Dermis microvascular lymphatic vessel endothelial cell (primary cell): Measurements from ENCODE around the gene LIMS2. TPM values are rescaled to one million over a fixed set of nuclear protein-coding genes. Genes with fewer than 3 reads are reported as not detected.
A peak's percentile ranks its signal among the peaks of the same experiment; 100 is the strongest.

Experiments
- DNase-seq, 2 donors: peaks; one replicate each; pipeline versions ENCODE4 v3.0.0 to v3.0.0-alpha.2; 2010; ENCODE audit warnings: low read depth in 2 of 2
- total RNA-seq: library from RNA; depleted of rRNA; stranded (reverse); fragments of >200 nt; gene quantifications from 2 replicates; pipeline ENCODE4 v1.2.1, GENCODE V29; 2014

Gene LIMS2
- total RNA-seq, 1 donor from 2014 or later: 3.1 TPM

DNA sequence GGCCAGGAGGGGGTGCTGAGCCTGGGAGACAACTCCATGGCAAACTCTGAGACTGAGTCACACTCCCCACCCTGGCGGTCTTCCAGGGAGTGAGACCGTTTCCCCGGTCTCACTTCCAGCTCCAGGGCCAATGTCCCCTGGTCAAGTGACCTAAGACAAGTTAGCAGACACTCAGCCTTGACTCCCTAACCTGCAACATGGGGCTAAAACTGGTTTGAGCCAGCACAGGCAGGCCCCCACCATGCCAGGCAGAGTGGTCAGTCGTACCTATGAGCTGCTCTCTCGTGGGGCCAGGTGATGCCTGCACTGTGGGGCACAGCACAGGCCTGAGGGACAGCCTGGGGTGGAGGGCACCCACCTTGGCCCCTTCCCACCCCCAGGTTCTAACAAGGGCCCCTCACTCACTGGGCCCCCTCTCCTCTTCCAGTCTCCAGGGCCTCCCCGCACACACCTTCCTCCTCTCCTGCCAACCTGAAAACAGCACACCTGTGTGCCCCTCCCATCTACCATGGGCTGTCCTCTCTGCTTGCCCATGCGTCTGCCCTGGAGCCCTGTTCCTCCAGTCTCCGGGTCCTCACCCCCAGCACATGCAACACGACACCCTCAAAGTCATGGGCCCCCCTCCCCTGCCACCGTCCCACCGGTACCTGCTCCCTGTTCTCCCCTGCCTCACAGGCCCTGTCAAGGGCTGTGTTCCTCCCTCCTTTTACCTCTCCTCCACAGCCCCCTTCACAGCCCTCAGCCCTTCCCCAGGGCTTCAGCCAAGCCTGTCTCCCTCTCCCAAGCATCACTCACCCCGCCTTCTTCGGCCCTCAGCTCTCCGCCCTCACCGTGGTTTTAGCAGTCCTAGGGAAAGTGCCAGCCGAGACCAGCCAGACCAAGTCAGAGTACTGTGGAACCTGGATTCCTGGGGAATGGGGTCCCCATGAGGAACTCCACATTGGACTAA is 27.8 kb downstream of the LIMS2 start:
- peak in 1 of 2 donors; percentile 81 for DNase-seq

DNA sequence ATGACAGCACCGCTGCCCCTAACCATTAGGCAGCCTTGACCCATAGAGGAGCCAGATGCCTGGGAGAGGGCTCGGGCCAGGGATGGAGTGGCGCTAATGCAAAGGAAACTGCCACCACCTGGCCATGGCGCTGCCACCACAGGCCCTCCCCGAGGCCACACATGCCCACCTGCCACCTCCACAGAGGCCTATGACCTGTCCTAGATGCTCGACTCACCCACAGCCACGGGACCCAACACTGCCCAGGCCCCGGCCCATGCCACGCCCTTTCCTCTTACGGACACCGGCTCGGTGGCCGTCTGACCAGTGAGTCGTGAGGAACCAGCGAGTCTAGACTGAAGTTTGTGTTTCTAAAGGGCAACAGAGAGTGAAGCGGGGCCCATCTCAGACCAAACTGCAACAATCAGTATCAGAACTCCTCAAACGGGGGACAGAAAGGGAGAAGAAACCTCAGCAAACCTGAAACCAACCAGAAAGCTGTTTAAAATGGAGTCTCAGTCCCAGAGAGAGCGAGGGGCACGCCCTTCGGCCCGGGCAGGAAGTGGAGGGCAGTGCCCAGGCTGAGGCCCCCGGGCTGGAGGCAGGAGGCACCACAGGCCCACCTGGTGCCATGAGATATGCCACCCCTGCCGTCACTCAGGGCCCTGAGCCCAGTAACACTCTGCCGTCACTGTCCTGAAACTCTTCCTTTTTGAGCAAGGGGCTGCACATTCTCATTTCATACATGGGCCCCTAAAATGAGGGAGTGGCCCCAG is 28.7 kb downstream of the LIMS2 start:
- DNase-seq: peak in 1 of 2 donors; percentile 30

DNA sequence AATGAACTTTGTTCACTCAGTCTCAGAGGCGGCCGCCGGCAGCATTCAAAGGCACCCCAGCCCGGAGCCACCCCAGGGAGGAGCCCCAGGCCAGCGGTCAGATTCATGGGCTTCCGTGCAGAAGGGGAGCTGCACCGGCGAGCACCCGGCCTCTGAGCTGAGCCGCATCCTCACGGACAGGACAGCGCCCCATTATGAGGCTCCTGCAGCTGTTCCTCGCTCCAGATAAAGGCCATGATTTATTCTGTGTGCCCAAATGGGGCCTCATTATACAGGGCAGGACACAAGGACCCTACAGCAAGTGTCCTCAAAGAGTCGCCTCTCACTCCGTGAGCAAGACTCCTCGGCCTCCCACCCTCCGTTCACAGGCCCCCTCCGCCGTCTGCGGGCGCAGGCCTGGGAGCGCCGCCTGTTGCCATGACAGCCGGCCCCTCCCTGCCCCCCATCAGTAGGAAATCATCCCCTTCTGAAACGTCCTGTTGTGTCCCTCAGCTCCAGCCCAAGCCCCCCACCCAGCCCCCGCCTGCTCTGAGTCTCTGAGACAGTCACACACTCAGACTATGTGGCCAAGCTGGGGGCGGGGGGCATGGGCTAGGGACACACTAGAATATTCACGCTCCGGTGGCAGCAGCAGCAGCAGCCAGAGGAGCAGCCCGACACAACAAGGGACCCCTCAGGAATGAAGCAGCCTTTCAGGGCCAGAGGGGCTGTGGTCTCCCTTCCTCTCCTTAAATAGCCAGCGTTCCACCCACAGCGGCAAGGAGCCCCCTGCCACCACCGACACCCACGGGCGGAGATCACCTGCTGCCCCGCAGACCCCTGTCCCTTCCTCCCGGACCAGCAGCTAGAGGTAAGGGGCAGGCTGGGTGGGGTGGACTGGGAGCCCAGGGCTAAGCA is 29.7 kb downstream of the LIMS2 start, which contains the start of gene GPR17:
Gene GPR17 (plus strand): TSS at position 759 of the 897 bp plus-strand sequence. CDS start 4,583 bp downstream, outside the sequence.
- DNase-seq: no peak

DNA sequence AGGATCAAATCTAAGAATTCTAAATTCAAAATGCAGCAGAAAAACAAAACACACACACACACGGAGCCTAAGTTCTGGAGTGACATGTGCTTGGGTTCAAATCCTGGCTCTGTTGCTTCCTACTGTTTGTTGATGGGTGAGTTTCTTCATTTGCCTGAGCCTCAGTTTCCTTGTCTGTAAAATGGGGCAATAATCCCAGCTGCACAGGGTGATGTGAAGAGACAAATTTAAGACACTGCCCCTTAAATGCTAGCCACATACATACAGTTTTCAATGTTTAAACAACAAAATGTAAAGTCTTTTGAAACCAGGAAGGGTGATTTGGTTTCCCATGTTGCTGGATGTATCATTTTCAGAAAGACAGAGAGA is 30.3 kb downstream of the LIMS2 start:
- no peak for DNase-seq

DNA sequence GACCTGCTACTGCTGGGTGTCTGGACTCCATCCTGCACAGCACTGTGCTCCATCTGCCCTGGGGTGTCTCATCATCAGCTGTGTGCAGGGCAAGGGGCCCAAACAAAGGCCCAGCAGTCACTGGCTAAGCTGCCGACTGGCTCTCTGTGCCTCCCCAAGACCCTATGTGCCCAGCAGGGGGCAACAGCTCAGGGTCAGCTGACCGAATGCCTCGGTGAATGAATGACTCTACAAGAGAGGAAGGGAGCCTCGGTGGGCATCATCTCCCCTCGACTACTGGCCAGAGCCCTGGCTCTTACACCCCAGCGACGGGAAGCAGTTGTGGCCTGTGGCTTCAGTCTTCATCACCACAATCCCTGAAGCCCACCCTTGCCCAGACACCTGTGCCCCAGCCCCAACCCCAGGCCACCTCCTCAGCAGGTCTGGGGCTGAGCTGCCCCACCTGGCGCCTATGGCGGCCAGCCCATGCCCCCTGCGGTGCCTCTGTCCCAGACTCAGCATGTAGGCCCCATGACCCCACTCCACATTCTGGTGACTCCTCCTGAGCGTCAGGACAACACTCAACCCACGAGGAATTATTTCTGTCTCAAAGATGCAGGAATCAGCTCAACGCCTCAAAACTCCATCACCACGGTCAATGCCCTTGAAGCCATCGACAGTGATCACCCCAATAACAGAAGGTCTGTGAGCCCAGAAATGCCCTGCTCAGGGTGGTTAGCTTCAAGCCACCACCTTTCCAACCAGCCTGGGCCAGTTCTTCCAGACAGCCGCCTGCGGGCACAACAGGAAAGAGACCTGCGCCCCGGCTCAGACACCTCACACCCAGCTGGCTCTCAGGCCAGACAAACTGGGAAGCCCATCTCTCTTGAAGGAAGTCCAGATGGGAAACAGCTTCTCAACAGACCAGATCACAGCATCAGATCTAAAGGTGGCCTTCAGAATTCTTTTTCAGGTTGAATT is 31.0 kb downstream of the LIMS2 start:
- no peak for DNase-seq

DNA sequence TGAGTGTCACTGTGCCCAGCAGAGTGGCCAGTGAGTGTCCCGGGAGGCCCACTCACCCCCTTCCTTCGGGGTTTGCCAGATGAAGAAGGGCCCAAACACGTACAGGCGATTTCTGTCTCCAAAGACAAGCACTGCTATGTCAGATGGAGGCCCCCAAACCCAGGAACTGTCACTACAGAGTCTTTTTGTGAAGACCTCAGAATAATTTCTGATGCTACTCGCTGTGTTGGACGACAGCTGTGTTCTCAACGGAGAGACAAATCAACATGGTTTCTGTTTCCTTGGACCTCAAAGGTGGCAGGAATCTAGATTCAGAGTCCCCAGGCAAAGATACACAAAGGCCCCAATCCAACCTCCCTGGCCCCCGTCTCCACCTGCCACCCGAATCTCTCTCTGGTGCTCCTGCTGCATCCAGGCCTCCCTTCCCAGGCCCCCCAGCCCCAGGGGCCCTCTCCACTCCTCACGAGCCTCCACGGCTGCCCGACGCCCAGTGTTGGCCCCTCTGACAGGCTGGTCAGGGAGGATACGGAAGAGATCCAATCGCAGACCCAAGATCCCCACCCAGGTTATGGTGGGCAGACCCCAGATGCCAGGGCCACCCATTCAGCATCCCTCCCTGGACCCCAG is 31.8 kb downstream of the LIMS2 start:
- DNase-seq: no peak

DNA sequence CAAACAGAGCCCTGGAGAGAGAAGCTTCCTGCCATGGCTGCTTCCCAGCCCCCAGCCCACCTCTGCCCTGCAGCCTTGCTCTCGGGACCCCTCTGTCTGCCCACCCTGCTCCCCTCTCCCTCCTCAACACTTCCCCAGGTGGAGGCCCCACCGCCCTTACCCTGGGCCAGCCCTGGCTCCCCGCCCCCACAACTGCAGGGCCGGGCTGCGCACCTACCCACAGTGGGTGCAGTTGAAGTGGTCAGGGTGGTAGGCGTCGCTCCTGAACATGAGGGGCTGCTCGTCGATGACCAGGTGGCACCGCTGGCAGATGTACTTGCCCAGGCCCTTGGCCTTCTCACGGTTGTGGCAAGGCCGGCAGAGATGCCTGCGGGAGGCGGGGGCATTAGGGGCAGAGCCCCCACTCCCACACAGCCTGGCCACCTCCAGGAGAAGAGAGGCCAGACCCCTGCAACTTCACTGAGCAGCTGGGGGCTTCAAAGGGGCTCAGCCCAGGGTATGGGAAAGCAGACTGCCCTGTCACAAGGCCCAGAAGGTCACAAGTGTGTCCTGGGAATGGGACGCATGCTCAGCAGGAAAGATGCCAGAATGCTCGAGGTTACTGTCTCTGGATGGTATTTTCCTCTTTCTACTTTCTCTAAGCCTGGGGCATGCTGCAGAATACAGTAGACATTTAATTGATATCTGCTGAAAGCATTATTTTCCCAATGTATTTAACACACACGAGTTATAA is 32.5 kb downstream of the LIMS2 start:
- DNase-seq: no peak

DNA sequence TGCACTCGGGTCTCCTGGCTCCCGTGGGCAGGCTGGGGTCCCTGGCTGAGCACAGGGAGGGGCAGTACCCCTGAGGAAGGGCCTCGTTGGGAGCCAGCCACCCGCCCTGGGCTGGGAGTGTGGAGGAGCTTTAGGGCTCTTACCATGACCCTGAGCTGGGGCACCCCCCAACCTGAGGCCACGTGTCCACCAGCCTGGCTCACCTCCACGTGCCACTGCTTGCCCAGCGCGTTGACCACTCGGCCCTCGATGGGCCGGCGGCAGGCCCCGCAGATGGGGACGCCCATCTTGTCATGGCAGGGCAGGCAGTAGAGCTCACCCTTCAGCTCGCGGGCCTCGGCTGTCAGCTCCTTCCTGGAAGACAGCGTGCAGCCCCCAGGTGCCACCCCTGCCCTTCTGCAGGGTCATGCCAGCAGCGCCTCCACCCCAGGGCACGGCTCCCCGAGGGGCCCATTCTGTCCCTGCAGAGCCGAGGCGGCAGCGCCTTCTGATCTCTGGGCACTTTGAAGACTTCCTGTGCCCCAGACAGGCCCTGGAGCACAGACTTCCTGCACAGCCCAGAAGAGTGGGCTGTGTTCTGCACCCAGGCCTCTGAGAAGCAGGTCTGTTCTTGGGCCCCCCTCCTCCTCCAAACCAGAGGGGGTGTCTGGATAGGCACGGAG is 33.4 kb downstream of the LIMS2 start:
- no peak for DNase-seq

DNA sequence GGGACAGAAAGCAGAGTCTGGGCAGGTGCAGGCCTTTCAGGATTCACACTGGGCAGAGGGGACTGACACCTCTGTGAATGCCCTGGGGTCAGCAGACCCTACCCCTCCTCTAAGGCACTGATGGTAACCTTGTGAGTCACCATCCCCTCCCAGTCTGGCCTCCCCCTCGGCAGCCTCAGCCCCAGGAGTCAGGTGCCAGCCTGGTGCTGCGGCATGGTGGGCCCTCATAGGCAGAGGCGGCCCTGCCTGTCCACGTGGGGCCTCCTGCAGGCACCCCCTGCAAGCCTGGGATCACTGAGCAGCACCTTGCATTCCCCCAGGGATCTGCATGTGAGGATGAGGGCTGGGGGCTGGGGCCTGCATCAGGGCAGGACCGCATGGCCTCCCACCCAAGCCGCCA is 34.2 kb downstream of the LIMS2 start:
- DNase-seq: no peak

DNA sequence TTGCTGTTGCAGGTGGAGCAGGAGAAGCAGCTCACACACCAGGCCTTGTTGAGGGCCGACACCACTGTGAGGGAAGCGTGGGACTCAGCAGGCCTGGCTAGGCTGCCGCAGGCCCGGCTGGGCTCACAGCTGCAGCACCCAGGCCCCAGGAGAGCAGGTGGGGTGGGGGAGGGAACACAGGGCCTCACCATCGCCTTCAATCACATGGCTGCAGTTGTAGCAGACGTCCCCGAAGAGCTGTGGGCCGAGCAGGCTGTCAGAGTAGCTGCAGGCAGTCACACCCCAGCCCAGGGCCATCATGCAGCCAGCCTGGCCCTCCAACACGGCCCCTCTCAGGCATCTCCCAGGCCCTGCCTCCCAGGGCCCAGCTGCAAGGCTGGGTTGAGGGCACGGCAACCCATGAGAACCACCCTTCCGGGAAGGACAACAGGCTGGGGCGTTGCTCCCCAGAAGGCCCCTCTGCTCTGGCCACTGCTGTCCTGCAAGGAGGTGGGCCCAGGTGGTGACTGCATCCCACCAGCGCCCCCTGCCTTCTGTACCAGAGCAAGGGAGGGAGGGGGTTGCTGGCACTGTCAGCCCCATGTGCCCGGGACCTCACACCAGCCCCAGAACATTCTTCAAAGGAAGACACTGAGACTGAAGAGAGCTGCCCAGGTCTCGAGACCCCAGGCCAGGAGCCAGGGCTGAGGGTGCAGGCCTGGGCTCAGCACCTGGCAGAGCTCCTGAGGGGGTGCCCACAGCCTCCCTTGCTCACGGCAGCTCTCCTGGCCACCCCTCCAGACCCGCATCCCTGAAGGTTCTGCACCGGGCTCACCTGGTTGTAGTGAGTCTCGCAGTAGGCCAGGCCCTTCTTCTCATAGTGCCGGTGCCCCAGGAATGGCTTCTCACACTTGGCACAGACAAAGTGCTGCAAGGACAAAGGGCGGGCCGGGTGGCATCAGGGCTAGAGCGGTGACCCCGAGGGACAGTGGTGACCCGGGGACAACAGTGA is 35.0 kb downstream of the LIMS2 start:
- DNase-seq: peak in 1 of 2 donors; percentile 29

DNA sequence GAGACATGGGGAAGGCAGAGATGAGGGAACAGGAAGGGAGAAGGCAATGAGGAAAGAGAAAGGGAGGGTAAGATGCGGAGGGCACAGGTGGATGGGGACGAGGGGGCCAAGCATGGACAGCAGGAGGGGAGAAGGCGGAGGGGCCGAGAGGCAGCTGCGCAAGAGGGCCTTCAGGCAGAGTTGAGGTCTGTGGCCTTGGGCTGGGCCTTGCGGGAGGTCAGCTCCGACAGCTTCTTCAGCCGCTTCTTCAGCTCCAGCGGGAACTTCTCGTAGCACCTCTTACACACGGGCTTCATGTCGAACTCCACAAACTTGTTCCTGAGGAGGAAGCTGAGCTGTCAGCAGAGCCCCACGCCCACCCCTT is 36.2 kb downstream of the LIMS2 start:
- DNase-seq: no peak

DNA sequence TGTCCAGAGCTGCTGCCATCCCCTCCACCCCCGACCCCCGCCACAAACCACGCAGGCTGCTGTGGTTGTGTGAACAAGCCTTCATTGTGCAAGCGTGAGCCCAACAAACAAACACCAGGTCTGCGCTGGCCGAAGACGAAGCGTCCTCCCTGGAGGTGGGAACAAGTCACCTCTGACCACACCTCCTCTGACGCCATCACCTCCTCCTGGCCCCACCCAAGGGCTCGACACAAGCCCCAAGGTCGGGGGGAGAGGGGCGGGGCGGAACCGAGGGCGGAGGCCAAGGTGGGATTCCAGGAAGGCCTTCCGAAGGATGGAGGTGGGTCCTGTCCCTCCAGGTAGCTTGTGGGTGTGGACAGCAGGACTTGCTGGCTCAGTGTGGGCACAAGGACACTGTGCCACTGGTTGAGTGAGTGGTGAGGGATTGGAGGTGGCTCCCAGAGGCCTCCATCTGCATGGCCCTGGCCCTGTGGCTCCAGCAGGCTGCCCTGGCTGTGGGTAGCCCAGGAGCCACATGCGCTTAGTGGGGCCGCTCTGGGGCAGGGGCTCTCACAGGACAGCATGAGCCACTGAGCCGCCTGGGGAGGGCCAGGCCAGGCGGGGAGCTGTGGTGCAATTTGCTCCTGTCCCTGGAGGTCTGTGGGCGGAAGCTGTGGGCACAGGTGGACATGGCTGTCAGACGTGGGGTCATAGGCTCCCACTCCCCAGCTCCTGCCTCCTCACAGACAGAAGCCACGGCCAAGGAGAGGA is 36.8 kb downstream of the LIMS2 start:
- peak in 1 of 2 donors; percentile 23 for DNase-seq

DNA sequence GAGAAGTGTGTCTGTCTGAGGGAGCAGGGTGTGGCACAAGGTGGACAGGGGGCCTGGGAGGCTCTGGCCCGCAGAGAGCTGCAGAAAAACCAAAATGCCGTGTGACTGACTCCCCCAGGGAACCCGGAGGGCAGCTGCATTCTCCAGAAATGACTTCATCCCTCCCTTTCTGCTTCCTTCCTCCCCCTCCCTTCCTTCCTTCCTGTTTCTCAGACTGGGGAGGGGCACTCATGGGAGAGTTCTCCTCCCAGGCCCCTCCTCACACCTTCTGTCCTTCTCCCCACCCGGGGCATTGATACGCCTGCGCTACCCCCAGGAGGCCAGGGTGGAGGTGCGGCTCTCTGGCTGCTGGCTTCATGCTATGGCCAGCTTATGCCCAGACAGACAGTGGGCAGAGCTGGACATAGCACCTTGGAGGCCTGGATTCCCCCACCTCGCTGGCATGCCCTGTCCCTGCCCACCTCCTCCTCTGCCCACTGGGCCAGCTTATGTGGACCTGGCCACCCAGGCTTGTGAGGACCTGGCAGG is 37.5 kb downstream of the LIMS2 start:
- peak in 1 of 2 donors; percentile 68 for DNase-seq

DNA sequence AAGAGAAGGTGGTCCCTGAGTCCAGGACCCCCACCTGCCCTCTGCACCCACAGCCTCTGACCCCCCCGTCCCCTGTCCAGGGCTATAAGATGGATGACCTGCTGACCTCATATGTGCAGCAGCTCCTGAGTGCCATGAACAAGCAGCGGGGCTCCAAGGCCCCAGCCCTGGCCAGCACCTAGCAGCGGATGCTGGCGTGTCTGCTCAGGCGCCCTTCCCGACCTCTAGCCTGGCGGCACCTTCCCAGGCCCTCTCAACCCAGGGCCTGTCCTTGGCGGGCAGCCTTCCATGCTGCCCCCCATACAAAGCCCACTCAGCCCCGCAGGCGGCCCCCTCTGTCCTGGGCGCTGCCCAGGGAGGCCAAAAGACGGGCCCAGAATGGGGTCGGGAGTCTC is 38.1 kb downstream of the LIMS2 start:
- DNase-seq: peak in 1 of 2 donors; percentile 25

DNA sequence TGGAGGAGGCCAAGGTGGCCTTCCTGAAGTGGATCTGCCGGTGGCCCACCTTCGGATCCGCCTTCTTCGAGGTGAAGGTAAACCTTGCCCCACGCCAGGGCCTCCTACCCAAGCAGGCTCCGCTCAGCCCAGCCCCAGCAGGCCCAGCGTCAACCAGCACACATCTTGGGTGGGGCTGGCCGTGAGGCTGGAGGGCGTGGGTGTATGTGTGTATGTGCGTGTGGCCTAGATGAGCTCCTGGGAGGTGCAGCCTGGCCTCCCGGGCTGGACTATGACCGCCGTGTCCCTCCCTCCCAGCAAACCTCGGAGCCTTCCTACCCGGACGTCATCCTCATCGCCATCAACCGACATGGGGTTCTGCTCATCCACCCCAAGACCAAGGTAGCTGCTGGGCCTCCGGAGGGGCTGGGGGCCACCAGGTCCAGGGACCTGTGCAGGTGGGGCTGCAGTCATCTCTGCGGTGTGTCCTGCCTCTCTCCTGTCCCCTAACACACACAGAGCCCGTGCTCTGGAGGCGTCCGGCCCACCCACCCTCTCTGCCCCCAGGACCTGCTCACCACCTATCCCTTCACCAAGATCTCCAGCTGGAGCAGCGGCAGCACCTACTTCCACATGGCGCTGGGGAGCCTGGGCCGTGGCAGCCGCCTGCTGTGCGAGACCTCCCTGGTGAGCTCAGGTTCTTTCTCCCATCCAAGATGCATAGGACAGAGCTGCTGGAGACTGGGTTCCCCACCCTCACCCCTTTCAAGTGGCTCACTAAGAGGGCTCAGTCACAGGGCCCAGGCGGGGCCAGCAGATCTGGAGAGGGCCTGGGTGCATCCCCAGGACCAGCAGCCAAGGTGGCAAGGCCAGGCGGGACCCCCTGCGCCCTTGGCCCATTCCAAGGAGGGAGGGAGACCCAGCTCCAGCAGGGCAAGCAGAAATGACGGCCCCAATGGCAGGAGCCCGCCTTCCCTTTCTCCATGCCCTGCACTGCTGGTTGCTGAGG is 38.8 kb downstream of the LIMS2 start:
- no peak for DNase-seq
